Embryonic facial prominence (tissue), 1 donor: ENCODE results near the gene DAZAP2.
"Not testable (repeated sequence)": the region's sequence is repeated elsewhere in the genome, so short reads cannot be mapped to it uniquely, and the experiment has no call there.

Experiments
- DNase-seq: peaks from one replicate; pipeline ENCODE4 v3.0.0-alpha.2; 2016; ENCODE audit errors: extremely low spot score

Gene DAZAP2

GRCh38 chr12:51217133-51217967 lies 21.3 kb upstream of the DAZAP2 start:
- no peak for DNase-seq

- peak; percentile 71 for DNase-seq
Measured at GRCh38 chr12:51217968-51218606, 20.5 kb upstream of the DAZAP2 start, which contains the start of gene POU6F1. Gene POU6F1 (minus strand): TSS chr12:51218062. CDS start chr12:51206836, 11,226 bp downstream.

- DNase-seq: no peak
Measured at GRCh38 chr12:51218607-51219161, 19.9 kb upstream of the DAZAP2 start.

GRCh38 chr12:51219322-51219721 lies 19.3 kb upstream of the DAZAP2 start:
- DNase-seq: no peak

GRCh38 chr12:51219857-51220256 lies 18.8 kb upstream of the DAZAP2 start:
- DNase-seq: not testable (repeated sequence)

- DNase-seq: no peak
Measured at GRCh38 chr12:51222461-51222860, 16.2 kb upstream of the DAZAP2 start.

- no peak for DNase-seq
Measured at GRCh38 chr12:51224625-51225024, 14.0 kb upstream of the DAZAP2 start.

- DNase-seq: no peak
Measured at GRCh38 chr12:51225234-51225633, 13.4 kb upstream of the DAZAP2 start.

GRCh38 chr12:51225771-51226170 lies 12.9 kb upstream of the DAZAP2 start:
- no peak for DNase-seq

GRCh38 chr12:51227112-51227511 lies 11.5 kb upstream of the DAZAP2 start:
- DNase-seq: not testable (repeated sequence)

- no peak for DNase-seq
Measured at GRCh38 chr12:51227962-51228361, 10.7 kb upstream of the DAZAP2 start.

- no peak for DNase-seq
Measured at GRCh38 chr12:51229116-51229809, 9.4 kb upstream of the DAZAP2 start.

GRCh38 chr12:51232642-51233041 lies 6.0 kb upstream of the DAZAP2 start:
- no peak for DNase-seq

GRCh38 chr12:51234530-51234929 lies 4.1 kb upstream of the DAZAP2 start:
- DNase-seq: no peak

- no peak for DNase-seq
Measured at GRCh38 chr12:51238037-51238509, 553 bp upstream of the DAZAP2 start.

- DNase-seq: no peak
Measured at GRCh38 chr12:51240971-51241370, 2.3 kb downstream of the DAZAP2 start.

GRCh38 chr12:51242120-51242519 lies 3.5 kb downstream of the DAZAP2 start:
- DNase-seq: no peak

GRCh38 chr12:51242876-51243275 lies 4.2 kb downstream of the DAZAP2 start:
- no peak for DNase-seq

- no peak for DNase-seq
Measured at GRCh38 chr12:51244269-51244668, 5.6 kb downstream of the DAZAP2 start.

- DNase-seq: no peak
Measured at GRCh38 chr12:51245476-51246253, 7.0 kb downstream of the DAZAP2 start.

- DNase-seq: no peak
Measured at GRCh38 chr12:51246254-51246853, 7.7 kb downstream of the DAZAP2 start.
